Endothelial cell (in vitro differentiated cells): ENCODE results near the gene MCF2L2. TPM values are rescaled to one million over a fixed set of nuclear protein-coding genes. Genes with fewer than 3 reads are reported as not detected.

Experiments
- DNase-seq: peaks from one replicate; pipeline ENCODE4 v3.0.0; 2021; ENCODE audit warnings: low spot score
- H3K27ac Mint-ChIP-seq: one replicate; pipeline ENCODE4 v1.8.0; 2021; ENCODE audit warnings: mixed read lengths, inconsistent platforms; ENCODE audit not compliant: unreplicated experiment
- H3K27me3 Mint-ChIP-seq: one replicate; pipeline ENCODE4 v1.8.0; 2021; ENCODE audit warnings: mild to moderate bottlenecking, moderate library complexity, mixed read lengths, inconsistent platforms; ENCODE audit not compliant: unreplicated experiment
- H3K36me3 Mint-ChIP-seq: one replicate; pipeline ENCODE4 v1.8.0; 2021; ENCODE audit warnings: mild to moderate bottlenecking, low read depth, mixed read lengths, inconsistent platforms; ENCODE audit not compliant: unreplicated experiment
- H3K4me1 Mint-ChIP-seq: one replicate; pipeline ENCODE4 v1.8.0; 2021; ENCODE audit warnings: mild to moderate bottlenecking, mixed read lengths, inconsistent platforms; ENCODE audit not compliant: unreplicated experiment
- H3K4me3 Mint-ChIP-seq: one replicate; pipeline ENCODE4 v1.8.0; 2021; ENCODE audit warnings: mild to moderate bottlenecking, mixed read lengths, inconsistent platforms; ENCODE audit not compliant: unreplicated experiment
- H3K9me3 Mint-ChIP-seq: one replicate; pipeline ENCODE4 v1.8.0; 2021; ENCODE audit warnings: mixed read lengths, inconsistent platforms; ENCODE audit not compliant: unreplicated experiment
- CTCF ChIP-seq: fragments of 200-600 bp; sonication (generic); IDR thresholded peaks from one replicate; pipeline ENCODE4 v1.5.0; 2021; ENCODE audit warnings: antibody characterized with exemption; ENCODE audit not compliant: unreplicated experiment
- total RNA-seq: library from RNA; stranded (reverse); fragmentation: NEBNext Ultra II Directional; extraction: Animal tissue kit (Norgen Biotek cat#: 25700); gene quantifications from one replicate; pipeline ENCODE4 v1.2.1, GENCODE V29; 2021; ENCODE audit not compliant: unreplicated experiment

MCF2L2 gene
- total RNA-seq, 1 donor from 2014 or later: 1.8 TPM

DNA sequence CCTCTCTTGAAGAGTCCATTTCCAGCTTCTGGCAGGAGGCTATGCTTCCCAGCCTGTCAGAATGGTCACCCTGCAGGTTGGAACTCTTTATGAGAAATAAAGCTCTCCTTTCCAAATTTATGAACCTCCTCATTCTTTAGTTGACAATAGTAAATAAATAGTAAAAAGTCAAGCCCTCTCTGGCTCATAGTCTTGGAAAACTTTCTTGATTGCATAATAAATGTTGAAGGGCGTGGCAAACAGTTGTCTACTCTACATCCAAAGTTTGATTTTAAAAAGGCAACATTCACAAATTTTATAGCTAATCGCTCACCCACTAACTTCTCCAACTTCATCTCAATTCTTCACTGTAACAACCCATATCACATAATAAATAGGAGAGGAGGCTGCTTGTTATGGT lies 58.8 kb downstream of the MCF2L2 start:
- Mint-ChIP-seq H3K4me3 (no peak overlapping the region), H3K9me3 (no peaks in the 10 kb centered on the region), H3K4me1 (no peaks in the 10 kb centered on the region), H3K36me3 (no peaks in the 10 kb centered on the region), H3K27ac (no peak overlapping the region), H3K27me3 (no peaks in the 10 kb centered on the region)
- no peak for TF ChIP-seq CTCF
- no peak for DNase-seq

- Mint-ChIP-seq H3K27me3 (no peaks in the 10 kb centered on the region), H3K9me3 (no peaks in the 10 kb centered on the region), H3K4me3 (no peak overlapping the region)
These were observed 59.3 kb downstream of the MCF2L2 start for GRCh38 chr3:183369117-183369516.

GRCh38 chr3:183360971-183361624 lies 67.3 kb downstream of the MCF2L2 start:
- DNase-seq: no peak
- no peaks in the 10 kb centered on the region for H3K4me1 Mint-ChIP-seq
- TF ChIP-seq CTCF: no peak
- no peaks in the 10 kb centered on the region for H3K9me3 Mint-ChIP-seq
- H3K27me3 Mint-ChIP-seq: no peaks in the 10 kb centered on the region
- H3K36me3 Mint-ChIP-seq: no peaks in the 10 kb centered on the region
- H3K4me3 Mint-ChIP-seq: no peak overlapping the region
- peak overlapping the region; percentile 64 for H3K27ac Mint-ChIP-seq

More at GRCh38 chr3:183369117-183369516, 59.3 kb downstream of the MCF2L2 start:
- no peaks in the 10 kb centered on the region for H3K4me1 Mint-ChIP-seq
- H3K36me3 Mint-ChIP-seq: no peaks in the 10 kb centered on the region
- no peak for DNase-seq
- H3K27ac Mint-ChIP-seq: no peak overlapping the region
- no peak for TF ChIP-seq CTCF

GRCh38 chr3:183359036-183359435 lies 69.4 kb downstream of the MCF2L2 start:
- Mint-ChIP-seq H3K9me3 (no peaks in the 10 kb centered on the region), H3K27me3 (no peaks in the 10 kb centered on the region), H3K36me3 (no peaks in the 10 kb centered on the region), H3K4me3 (no peak overlapping the region), H3K27ac (no peak overlapping the region), H3K4me1 (no peaks in the 10 kb centered on the region)
- DNase-seq: no peak
- no peak for TF ChIP-seq CTCF

GRCh38 chr3:183357564-183358079 lies 70.8 kb downstream of the MCF2L2 start:
- Mint-ChIP-seq H3K27me3 (no peaks in the 10 kb centered on the region), H3K27ac (no peak overlapping the region), H3K9me3 (no peaks in the 10 kb centered on the region), H3K4me1 (no peaks in the 10 kb centered on the region), H3K36me3 (no peaks in the 10 kb centered on the region), H3K4me3 (no peak overlapping the region)
- no peak for TF ChIP-seq CTCF
- no peak for DNase-seq
